Endothelial cell of umbilical vein (primary cell): ENCODE data around the gene PRR16. TPM values are rescaled to one million over a fixed set of nuclear protein-coding genes. Genes with fewer than 3 reads are reported as not detected.

Experiments
- BruUV-seq: library from RNA; stranded (reverse); fragments of 400-500 nt; replicated peaks from 2 replicates; lab custom pipeline; 2021; lab: Mats Ljungman, UMichigan
- CTCF ChIA-PET: fragments of 300-600, 350-600 bp; sonication (Branson Sonifier 250); formaldehyde crosslinking; loops from one replicate; lab custom pipeline; 2021; ENCODE audit warnings: antibody characterized with exemption, inconsistent platforms; lab: Charles Lee
- POLR2A ChIA-PET: fragments of 300-600, 350-600 bp; sonication (Branson Sonifier 250); formaldehyde crosslinking; loops from one replicate; lab custom pipeline; 2021; ENCODE audit warnings: antibody characterized with exemption, inconsistent platforms; lab: Charles Lee
- DNase-seq: peaks from one replicate; pipeline ENCODE4 v3.0.0-alpha.2; 2011; ENCODE audit warnings: low read depth, low spot score
- FAIRE-seq: peaks from 2 replicates; lab custom pipeline; 2011; peaks lifted over from hg19 to GRCh38; lab: Jason Lieb, UNC
- H2AFZ ChIP-seq: 2 replicates; pipeline ENCODE4 v1.6.0; 2012; ENCODE audit warnings: low read depth, low read length, control low read depth, inconsistent platforms
- H3K27ac ChIP-seq: 2 replicates; pipeline ENCODE4 v1.5.1; 2011; ENCODE audit warnings: low read depth, mild to moderate bottlenecking, control low read depth, low read length, moderate library complexity; ENCODE audit not compliant: insufficient read depth
- H3K27me3 ChIP-seq, 2 experiments: 2 replicates each; pipeline versions ENCODE4 v1.6.0 to v1.6.1; 2011; ENCODE audit warnings: low read length in 2 of 2, mixed read lengths in 1 of 2; ENCODE audit not compliant: control insufficient read depth in 2 of 2, insufficient read depth in 2 of 2
- H3K36me3 ChIP-seq, 2 experiments: 2 replicates in 1 of 2; 3 replicates in 1 of 2; pipeline ENCODE4 v1.5.1; 2011; ENCODE audit warnings: low read length in 2 of 2, mild to moderate bottlenecking in 1 of 2, moderate library complexity in 1 of 2; ENCODE audit not compliant: control insufficient read depth in 2 of 2, insufficient read depth in 2 of 2; ENCODE audit errors: extremely low read depth in 1 of 2
- H3K4me1 ChIP-seq: 3 replicates; pipeline ENCODE4 v1.5.1; 2011; ENCODE audit warnings: mild to moderate bottlenecking, low read length; ENCODE audit not compliant: control insufficient read depth, insufficient read depth; ENCODE audit errors: extremely low read depth
- H3K4me2 ChIP-seq: 2 replicates; pipeline ENCODE4 v1.6.1; 2011; ENCODE audit warnings: low read length, control low read depth, mixed read lengths; ENCODE audit not compliant: insufficient read depth
- H3K4me3 ChIP-seq, 3 experiments: fragments of 200-600 bp in 1 of 3; sonication (generic), shearing (Covaris generic) in 1 of 3; replicated peaks in 1 of 3; 2 replicates each; pipeline ENCODE4 v1.5.1; 2011 to 2016; ENCODE audit warnings: control low read depth in 3 of 3, low read length in 3 of 3, mild to moderate bottlenecking in 2 of 3, inconsistent platforms in 1 of 3, low read depth in 1 of 3, moderate library complexity in 1 of 3; ENCODE audit not compliant: insufficient read depth in 1 of 3
- H3K79me2 ChIP-seq: 2 replicates; pipeline ENCODE4 v1.6.0; 2012; ENCODE audit warnings: low read length, inconsistent platforms; ENCODE audit not compliant: control insufficient read depth, insufficient read depth
- H3K9ac ChIP-seq: replicated peaks from 2 replicates; pipeline ENCODE3; 2011; ENCODE audit warnings: low read length, control low read depth; ENCODE audit not compliant: insufficient read depth; ENCODE audit errors: extremely low read depth
- H3K9me1 ChIP-seq: replicated peaks from 3 replicates; pipeline ENCODE4 v1.6.0; 2011; ENCODE audit warnings: mild to moderate bottlenecking, low read length; ENCODE audit not compliant: control insufficient read depth, insufficient read depth; ENCODE audit errors: extremely low read depth
- H3K9me3 ChIP-seq: replicated peaks from 2 replicates; pipeline ENCODE4 v1.5.1; 2012; ENCODE audit warnings: low read length, inconsistent platforms; ENCODE audit not compliant: control insufficient read depth, insufficient read depth
- H4K20me1 ChIP-seq: replicated peaks from 2 replicates; pipeline ENCODE3; 2011; ENCODE audit warnings: mild to moderate bottlenecking, low read length; ENCODE audit not compliant: control insufficient read depth, insufficient read depth; ENCODE audit errors: extremely low read depth
- CTCF ChIP-seq, 2 donors: IDR thresholded peaks; 1 replicate in 1 of 2; 2 replicates in 1 of 2; pipeline ENCODE4 v1.5.1; 2011; ENCODE audit warnings: low read length in 2 of 2, mild to moderate bottlenecking in 2 of 2, moderate library complexity in 2 of 2, control low read depth in 1 of 2, inconsistent platforms in 1 of 2, low read depth in 1 of 2; ENCODE audit not compliant: insufficient read depth in 1 of 2; ENCODE audit errors: extremely low read depth in 1 of 2
- EZH2 ChIP-seq: IDR thresholded peaks from 2 replicates; pipeline ENCODE4 v1.6.1; 2012; ENCODE audit warnings: borderline replicate concordance, low read depth, mild to moderate bottlenecking, moderate library complexity, low read length, inconsistent platforms; ENCODE audit not compliant: severe bottlenecking
- FOS ChIP-seq: IDR thresholded peaks from 2 replicates; pipeline ENCODE4 v1.6.1; 2011; ENCODE audit warnings: mild to moderate bottlenecking, low read length, moderate library complexity, borderline replicate concordance; ENCODE audit not compliant: insufficient read depth
- GATA2 ChIP-seq: IDR thresholded peaks from 2 replicates; pipeline ENCODE4 v1.7.0; 2011; ENCODE audit warnings: low read depth, mild to moderate bottlenecking, moderate library complexity, mixed read lengths, low read length; ENCODE audit not compliant: insufficient read length, insufficient read depth
- JUN ChIP-seq: IDR thresholded peaks from 2 replicates; pipeline ENCODE4 v1.6.1; 2011; ENCODE audit warnings: borderline replicate concordance, low read depth; ENCODE audit not compliant: insufficient read length, insufficient read depth
- MAX ChIP-seq: IDR thresholded peaks from 2 replicates; pipeline ENCODE4 v1.6.1; 2011; ENCODE audit not compliant: insufficient read depth, insufficient read length
- MYC ChIP-seq: IDR thresholded peaks from one replicate; pipeline ENCODE4 v1.6.1; 2011; ENCODE audit warnings: mild to moderate bottlenecking, low read depth, low read length
- POLR2A ChIP-seq: IDR thresholded peaks from 2 replicates; pipeline ENCODE4 v1.6.1; 2012; ENCODE audit warnings: low read depth, mild to moderate bottlenecking, control low read depth, low read length
- POLR2AphosphoS5 ChIP-seq: IDR thresholded peaks from 2 replicates; pipeline ENCODE4 v1.6.1; 2012; ENCODE audit warnings: low read depth, mild to moderate bottlenecking, control low read depth, low read length, moderate library complexity; ENCODE audit not compliant: insufficient read depth
- dilution Hi-C: fragments of 300-500 bp; cut with MboI; formaldehyde crosslinking; loops from one replicate; pipeline ENCODE4 v1.15.0; 2019; ENCODE audit warnings: low sequenced_read_pairs; ENCODE audit not compliant: extremely low pct_ligation_motif_present
- intact Hi-C: fragments of 100-400 bp; cut with micrococcal nuclease; formaldehyde crosslinking; loops from one replicate; pipeline ENCODE4 v1.10.0; 2022
- polyA plus RNA-seq, 4 experiments: library from polyadenylated mRNA; depleted of rRNA in 3 of 4; stranded (reverse) in 3 of 4; unstranded in 1 of 4; fragments of >200 nt; gene quantifications; 2 replicates each; pipeline versions ENCODE4 v1.2.1 to v1.2.3, GENCODE V29; 2011 to 2012; ENCODE audit warnings: missing spikeins in 1 of 4
- total RNA-seq: library from RNA; stranded (reverse); gene quantifications from 2 replicates; pipeline ENCODE4 v1.2.3, GENCODE V29; 2021

The PRR16 gene
- total and polyA plus RNA-seq, 2 donors (not counting 3 experiments of a cell fraction or from before 2014, with no cell fraction given) = 0.91 to 1.2 TPM

- no peaks in the 10 kb centered on the region for H3K79me2 ChIP-seq
- no peak overlapping the region for H3K27ac ChIP-seq
- no peaks in the 10 kb centered on the region for H3K9me3 ChIP-seq
- peaks cover 16% of the 10 kb centered on the region for H3K4me1 ChIP-seq
- POLR2A ChIA-PET = no interaction called here
- dilution Hi-C loops (no loop called here), intact Hi-C loops (loop anchor here (10.0 kb wide), 1 partner anchor 1614 kb away; the partner anchor contains the start of gene LOX)
- FAIRE-seq (no peak), DNase-seq (no peak)
- TF ChIP-seq FOS = no peak
- TF ChIP-seq MAX = no peak
- TF ChIP-seq POLR2AphosphoS5 = no peak
- TF ChIP-seq EZH2 = no peak
- TF ChIP-seq CTCF (IDR thresholded peaks at IDR 0.05; ENCODE audit: extremely low read depth in 1 of 2, insufficient read depth in 1 of 2, low read depth in 1 of 2, low read length in 2 of 2) = no peak
- no peak for TF ChIP-seq JUN
- TF ChIP-seq MYC = no peak
- no peak for TF ChIP-seq GATA2
- no peak for TF ChIP-seq POLR2A
- H3K4me2 ChIP-seq = no peak overlapping the region
- peaks cover 1 to 17% of the 10 kb centered on the region in 2 experiments for H3K27me3 ChIP-seq
- no peaks in the 10 kb centered on the region for H4K20me1 ChIP-seq
- H3K4me3 ChIP-seq = no peak overlapping the region
- no peak overlapping the region for H2AFZ ChIP-seq
- no TSS peak for BruUV-seq
- CTCF ChIA-PET = no interaction called here
- H3K9ac ChIP-seq = no peak overlapping the region
- no peaks in the 10 kb centered on the region for H3K9me1 ChIP-seq
- no peaks in the 10 kb centered on the region for H3K36me3 ChIP-seq
Measured at GRCh38 chr5:120461251-120461650, 2.8 kb upstream of the PRR16 start.
